Measurements from ENCODE around the gene TRPT1.

DNA sequence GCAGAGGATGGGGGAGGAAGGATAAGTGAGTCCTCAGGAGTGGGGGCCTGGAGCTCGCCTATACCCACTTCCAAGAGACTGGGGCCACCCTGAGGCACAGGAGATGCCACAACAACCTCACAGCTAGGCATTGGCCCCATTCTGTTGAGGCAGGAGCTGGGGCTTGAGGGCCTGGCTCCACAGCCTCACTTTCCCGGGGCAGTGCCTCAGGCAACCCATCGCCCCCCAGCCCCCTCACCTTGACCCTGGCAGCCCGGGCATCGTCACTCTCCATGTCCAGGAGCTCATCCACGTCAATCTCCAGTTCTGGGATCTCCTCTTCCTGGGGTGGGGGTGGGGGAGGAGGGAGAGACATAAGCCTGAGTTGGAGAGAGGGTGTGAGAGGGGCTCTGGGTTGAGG is 19.0 kb upstream of the TRPT1 start:
- TF ChIP-seq, protein P1, sequence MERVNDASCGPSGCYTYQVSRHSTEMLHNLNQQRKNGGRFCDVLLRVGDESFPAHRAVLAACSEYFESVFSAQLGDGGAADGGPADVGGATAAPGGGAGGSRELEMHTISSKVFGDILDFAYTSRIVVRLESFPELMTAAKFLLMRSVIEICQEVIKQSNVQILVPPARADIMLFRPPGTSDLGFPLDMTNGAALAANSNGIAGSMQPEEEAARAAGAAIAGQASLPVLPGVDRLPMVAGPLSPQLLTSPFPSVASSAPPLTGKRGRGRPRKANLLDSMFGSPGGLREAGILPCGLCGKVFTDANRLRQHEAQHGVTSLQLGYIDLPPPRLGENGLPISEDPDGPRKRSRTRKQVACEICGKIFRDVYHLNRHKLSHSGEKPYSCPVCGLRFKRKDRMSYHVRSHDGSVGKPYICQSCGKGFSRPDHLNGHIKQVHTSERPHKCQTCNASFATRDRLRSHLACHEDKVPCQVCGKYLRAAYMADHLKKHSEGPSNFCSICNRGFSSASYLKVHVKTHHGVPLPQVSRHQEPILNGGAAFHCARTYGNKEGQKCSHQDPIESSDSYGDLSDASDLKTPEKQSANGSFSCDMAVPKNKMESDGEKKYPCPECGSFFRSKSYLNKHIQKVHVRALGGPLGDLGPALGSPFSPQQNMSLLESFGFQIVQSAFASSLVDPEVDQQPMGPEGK (CRISPR knock-in tag; IDR thresholded peaks at IDR 0.05; ENCODE audit: borderline replicate concordance): no peak
- TF ChIP-seq ZFP30 (CRISPR knock-in tag; IDR thresholded peaks at IDR 0.05) (no peak), ZNF70 (CRISPR knock-in tag; IDR thresholded peaks at IDR 0.05) (no peak), BACH2 (CRISPR knock-in tag; IDR thresholded peaks at IDR 0.05; ENCODE audit: borderline replicate concordance) (no peak), ARNTL (CRISPR knock-in tag; IDR thresholded peaks at IDR 0.05; ENCODE audit: borderline replicate concordance, low read depth) (no peak), ZC3H10 (CRISPR knock-in tag; IDR thresholded peaks at IDR 0.05) (no peak), CSDC2 (CRISPR knock-in tag; IDR thresholded peaks at IDR 0.05) (no peak)
- TF ChIP-seq, protein P2, sequence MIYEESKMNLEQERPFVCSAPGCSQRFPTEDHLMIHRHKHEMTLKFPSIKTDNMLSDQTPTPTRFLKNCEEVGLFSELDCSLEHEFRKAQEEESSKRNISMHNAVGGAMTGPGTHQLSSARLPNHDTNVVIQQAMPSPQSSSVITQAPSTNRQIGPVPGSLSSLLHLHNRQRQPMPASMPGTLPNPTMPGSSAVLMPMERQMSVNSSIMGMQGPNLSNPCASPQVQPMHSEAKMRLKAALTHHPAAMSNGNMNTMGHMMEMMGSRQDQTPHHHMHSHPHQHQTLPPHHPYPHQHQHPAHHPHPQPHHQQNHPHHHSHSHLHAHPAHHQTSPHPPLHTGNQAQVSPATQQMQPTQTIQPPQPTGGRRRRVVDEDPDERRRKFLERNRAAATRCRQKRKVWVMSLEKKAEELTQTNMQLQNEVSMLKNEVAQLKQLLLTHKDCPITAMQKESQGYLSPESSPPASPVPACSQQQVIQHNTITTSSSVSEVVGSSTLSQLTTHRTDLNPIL (CRISPR knock-in tag; IDR thresholded peaks at IDR 0.05; ENCODE audit: low read depth): no peak
